ENCODE measurements around the gene ACTG1. TPM values are rescaled to one million over a fixed set of nuclear protein-coding genes. Genes with fewer than 3 reads are reported as not detected.

ACTG1 gene
- total RNA-seq, 1 experiment from 2014 or later = 3,247 TPM

GRCh38 chr17:81547614-81547982 lies 35.0 kb upstream of the ACTG1 start:
- peaks cover 54% of the 10 kb centered on the region for H3K36me3 ChIP-seq (ENCODE audit: insufficient read depth, low read length, poor library complexity, severe bottlenecking)
- no peak overlapping the region for H3K4me3 ChIP-seq (ENCODE audit: low read depth, low read length, poor library complexity, severe bottlenecking)
- intact Hi-C loops (cut with micrococcal nuclease; ENCODE audit: unreplicated experiment) = no loop called here
- H3K27ac ChIP-seq (ENCODE audit: low read depth, low read length, poor library complexity, severe bottlenecking) = no peak overlapping the region
- ChIA-PET POLR2A (ENCODE audit: low non-redundant PET) (no interaction called here), CTCF (no interaction called here)
- no peaks in the 10 kb centered on the region for H3K9me3 ChIP-seq (ENCODE audit: low read depth, low read length, poor library complexity, severe bottlenecking)
- TF ChIP-seq, protein P1, sequence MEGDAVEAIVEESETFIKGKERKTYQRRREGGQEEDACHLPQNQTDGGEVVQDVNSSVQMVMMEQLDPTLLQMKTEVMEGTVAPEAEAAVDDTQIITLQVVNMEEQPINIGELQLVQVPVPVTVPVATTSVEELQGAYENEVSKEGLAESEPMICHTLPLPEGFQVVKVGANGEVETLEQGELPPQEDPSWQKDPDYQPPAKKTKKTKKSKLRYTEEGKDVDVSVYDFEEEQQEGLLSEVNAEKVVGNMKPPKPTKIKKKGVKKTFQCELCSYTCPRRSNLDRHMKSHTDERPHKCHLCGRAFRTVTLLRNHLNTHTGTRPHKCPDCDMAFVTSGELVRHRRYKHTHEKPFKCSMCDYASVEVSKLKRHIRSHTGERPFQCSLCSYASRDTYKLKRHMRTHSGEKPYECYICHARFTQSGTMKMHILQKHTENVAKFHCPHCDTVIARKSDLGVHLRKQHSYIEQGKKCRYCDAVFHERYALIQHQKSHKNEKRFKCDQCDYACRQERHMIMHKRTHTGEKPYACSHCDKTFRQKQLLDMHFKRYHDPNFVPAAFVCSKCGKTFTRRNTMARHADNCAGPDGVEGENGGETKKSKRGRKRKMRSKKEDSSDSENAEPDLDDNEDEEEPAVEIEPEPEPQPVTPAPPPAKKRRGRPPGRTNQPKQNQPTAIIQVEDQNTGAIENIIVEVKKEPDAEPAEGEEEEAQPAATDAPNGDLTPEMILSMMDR (conservative IDR thresholded peaks at IDR 0.05; ENCODE audit: low read depth, low read length) = no peak
- TF ChIP-seq EZH2 (IDR thresholded peaks at IDR 0.05; ENCODE audit: borderline replicate concordance, low read depth, low read length, poor library complexity, severe bottlenecking) = no peak
- no peak for DNase-seq (ENCODE audit: low spot score)
- H3K27me3 ChIP-seq (replicated peaks; ENCODE audit: insufficient read depth, low read depth, low read length, poor library complexity) = no peaks in the 10 kb centered on the region
- H3K4me1 ChIP-seq (ENCODE audit: insufficient read depth, low read length, poor library complexity, severe bottlenecking) = no peaks in the 10 kb centered on the region
- BruUV-seq (replicated peaks) = no TSS peak

- BruUV-seq (replicated peaks) = no TSS peak
- Histone ChIP-seq H3K27ac (ENCODE audit: low read depth, low read length, poor library complexity, severe bottlenecking) (no peak overlapping the region), H3K9me3 (ENCODE audit: low read depth, low read length, poor library complexity, severe bottlenecking) (no peaks in the 10 kb centered on the region), H3K27me3 (replicated peaks; ENCODE audit: insufficient read depth, low read depth, low read length, poor library complexity) (no peaks in the 10 kb centered on the region), H3K36me3 (ENCODE audit: insufficient read depth, low read length, poor library complexity, severe bottlenecking) (peaks cover 54% of the 10 kb centered on the region), H3K4me3 (ENCODE audit: low read depth, low read length, poor library complexity, severe bottlenecking) (no peak overlapping the region), H3K4me1 (ENCODE audit: insufficient read depth, low read length, poor library complexity, severe bottlenecking) (no peaks in the 10 kb centered on the region)
- TF ChIP-seq, protein P1 (conservative IDR thresholded peaks at IDR 0.05; ENCODE audit: low read depth, low read length) = no peak
- no peak for TF ChIP-seq EZH2 (IDR thresholded peaks at IDR 0.05; ENCODE audit: borderline replicate concordance, low read depth, low read length, poor library complexity, severe bottlenecking)
- ChIA-PET CTCF (no interaction called here), POLR2A (ENCODE audit: low non-redundant PET) (no interaction called here)
- DNase-seq (ENCODE audit: low spot score) = no peak
- intact Hi-C loops (cut with micrococcal nuclease; ENCODE audit: unreplicated experiment) = no loop called here
These were observed 34.5 kb upstream of the ACTG1 start for GRCh38 chr17:81546906-81547613.

DNA sequence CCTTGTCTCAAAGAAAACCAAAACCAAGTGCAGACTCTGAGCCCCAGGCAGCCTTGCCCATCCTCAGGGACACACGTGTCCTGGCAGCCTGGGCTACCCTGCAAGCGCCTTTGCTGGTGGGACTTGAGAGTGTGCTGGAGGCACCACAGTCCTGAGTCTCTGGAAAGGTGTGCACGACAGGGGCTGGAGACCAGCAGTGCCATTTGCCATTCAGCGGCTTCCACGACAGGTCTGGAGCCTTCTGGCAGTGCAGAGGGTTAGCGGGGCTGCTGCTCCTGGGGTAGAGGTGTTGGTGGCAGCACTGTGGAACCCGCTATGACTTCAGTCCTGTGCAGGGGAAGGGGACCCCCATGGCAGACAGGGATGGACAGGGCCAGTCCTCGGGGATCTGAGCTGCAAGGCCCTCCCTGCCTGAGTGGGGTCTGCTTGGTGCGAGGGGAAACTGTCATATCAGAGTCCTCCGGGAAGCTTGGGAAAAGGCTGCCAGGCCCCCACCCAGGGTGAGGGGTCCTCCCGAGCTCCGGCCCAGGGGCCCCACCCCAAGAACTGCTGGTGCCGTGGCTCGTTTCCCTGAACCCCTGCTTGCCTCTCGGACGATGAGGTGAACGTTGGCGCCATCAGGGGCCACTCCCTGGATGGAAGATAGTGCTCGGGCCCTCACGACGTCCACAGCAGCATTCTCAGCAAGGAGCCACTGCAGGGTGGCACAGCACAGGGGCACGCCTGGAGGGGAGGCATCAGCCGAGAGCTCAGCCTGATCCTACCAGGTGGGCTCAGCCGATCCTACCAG lies 32.8 kb upstream of the ACTG1 start:
- Histone ChIP-seq H3K9me3 (ENCODE audit: low read depth, low read length, poor library complexity, severe bottlenecking) (no peaks in the 10 kb centered on the region), H3K27me3 (replicated peaks; ENCODE audit: insufficient read depth, low read depth, low read length, poor library complexity) (no peaks in the 10 kb centered on the region), H3K36me3 (ENCODE audit: insufficient read depth, low read length, poor library complexity, severe bottlenecking) (peaks cover 52% of the 10 kb centered on the region), H3K4me1 (ENCODE audit: insufficient read depth, low read length, poor library complexity, severe bottlenecking) (no peaks in the 10 kb centered on the region), H3K4me3 (ENCODE audit: low read depth, low read length, poor library complexity, severe bottlenecking) (no peak overlapping the region), H3K27ac (ENCODE audit: low read depth, low read length, poor library complexity, severe bottlenecking) (no peak overlapping the region)
- no TSS peak for BruUV-seq (replicated peaks)
- no peak for DNase-seq (ENCODE audit: low spot score)
- TF ChIP-seq EZH2 (IDR thresholded peaks at IDR 0.05; ENCODE audit: borderline replicate concordance, low read depth, low read length, poor library complexity, severe bottlenecking) = no peak
- TF ChIP-seq, protein P1 (conservative IDR thresholded peaks at IDR 0.05; ENCODE audit: low read depth, low read length) = no peak
- ChIA-PET CTCF (no interaction called here), POLR2A (ENCODE audit: low non-redundant PET) (no interaction called here)
- intact Hi-C loops (cut with micrococcal nuclease; ENCODE audit: unreplicated experiment) = no loop called here
